ENCODE measurements around the gene IP6K1.
A peak's percentile ranks its signal among the peaks of the same experiment; 100 is the strongest.
"Not testable (repeated sequence)": the region's sequence is repeated elsewhere in the genome, so short reads cannot be mapped to it uniquely, and the experiment has no call there.

The IP6K1 gene

DNA sequence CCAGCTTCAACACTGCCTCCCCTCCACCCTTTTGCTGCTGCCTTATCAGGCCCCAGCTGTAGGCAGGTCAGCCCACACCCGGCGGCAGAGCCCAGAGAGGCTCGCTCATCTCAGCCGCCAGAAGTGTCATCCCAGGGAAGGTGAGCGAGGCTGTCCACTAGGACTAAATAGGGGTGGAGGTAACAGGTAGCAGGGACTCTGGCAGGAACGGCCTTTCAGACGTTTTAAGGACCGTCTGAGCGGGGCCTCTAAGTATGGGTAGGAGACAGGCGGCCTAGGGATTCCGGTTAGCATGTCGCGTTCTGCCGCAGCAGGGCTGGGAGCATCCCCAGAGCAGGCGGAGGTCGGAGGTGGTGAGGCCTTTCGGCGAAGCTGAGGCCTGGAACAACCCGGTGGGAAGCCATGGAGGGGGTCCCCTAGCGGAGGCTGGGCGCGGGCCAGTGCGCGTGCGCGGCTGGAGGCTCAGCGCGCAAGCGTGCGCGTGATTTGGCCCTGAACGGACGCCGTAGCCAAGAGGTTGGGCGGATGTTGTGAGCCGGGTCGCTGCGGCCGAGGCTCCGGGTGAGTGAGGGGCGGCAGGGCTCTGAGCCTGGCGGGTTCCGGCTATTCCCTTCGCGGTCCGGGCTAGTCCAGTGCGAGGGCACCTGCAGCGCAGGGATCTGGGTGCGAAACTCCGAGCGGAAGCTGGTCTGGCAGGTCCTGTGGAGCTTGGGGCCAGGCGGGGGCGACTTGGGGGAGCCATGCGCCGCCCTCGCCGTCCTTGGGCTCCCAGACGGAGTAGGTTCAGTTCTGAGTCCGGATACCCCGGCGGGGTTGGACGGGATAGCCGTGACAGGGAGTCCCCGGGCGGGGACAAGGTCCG lies 97.1 kb downstream of the IP6K1 start, which contains the start of the genes MST1 and RNF123:
Gene MST1, minus strand, starts transcription at position 429 of the 862 bp plus-strand sequence. CDS start 783 bp downstream, outside the sequence.
Gene RNF123, plus strand, starts transcription at position 512 of the 862 bp plus-strand sequence. CDS start 1,609 bp downstream, outside the sequence.
- peak within 1 kb of the TSS; percentile 93 for H3K4me3 ChIP-seq (replicated peaks; ENCODE audit: low read depth, low read length)
- TF ChIP-seq, protein P1, sequence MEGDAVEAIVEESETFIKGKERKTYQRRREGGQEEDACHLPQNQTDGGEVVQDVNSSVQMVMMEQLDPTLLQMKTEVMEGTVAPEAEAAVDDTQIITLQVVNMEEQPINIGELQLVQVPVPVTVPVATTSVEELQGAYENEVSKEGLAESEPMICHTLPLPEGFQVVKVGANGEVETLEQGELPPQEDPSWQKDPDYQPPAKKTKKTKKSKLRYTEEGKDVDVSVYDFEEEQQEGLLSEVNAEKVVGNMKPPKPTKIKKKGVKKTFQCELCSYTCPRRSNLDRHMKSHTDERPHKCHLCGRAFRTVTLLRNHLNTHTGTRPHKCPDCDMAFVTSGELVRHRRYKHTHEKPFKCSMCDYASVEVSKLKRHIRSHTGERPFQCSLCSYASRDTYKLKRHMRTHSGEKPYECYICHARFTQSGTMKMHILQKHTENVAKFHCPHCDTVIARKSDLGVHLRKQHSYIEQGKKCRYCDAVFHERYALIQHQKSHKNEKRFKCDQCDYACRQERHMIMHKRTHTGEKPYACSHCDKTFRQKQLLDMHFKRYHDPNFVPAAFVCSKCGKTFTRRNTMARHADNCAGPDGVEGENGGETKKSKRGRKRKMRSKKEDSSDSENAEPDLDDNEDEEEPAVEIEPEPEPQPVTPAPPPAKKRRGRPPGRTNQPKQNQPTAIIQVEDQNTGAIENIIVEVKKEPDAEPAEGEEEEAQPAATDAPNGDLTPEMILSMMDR (IDR thresholded peaks at IDR 0.05; ENCODE audit: low read length, missing control alignments), result peak; percentile 34
- peak; percentile 92 for DNase-seq (ENCODE audit: low read depth)

DNA sequence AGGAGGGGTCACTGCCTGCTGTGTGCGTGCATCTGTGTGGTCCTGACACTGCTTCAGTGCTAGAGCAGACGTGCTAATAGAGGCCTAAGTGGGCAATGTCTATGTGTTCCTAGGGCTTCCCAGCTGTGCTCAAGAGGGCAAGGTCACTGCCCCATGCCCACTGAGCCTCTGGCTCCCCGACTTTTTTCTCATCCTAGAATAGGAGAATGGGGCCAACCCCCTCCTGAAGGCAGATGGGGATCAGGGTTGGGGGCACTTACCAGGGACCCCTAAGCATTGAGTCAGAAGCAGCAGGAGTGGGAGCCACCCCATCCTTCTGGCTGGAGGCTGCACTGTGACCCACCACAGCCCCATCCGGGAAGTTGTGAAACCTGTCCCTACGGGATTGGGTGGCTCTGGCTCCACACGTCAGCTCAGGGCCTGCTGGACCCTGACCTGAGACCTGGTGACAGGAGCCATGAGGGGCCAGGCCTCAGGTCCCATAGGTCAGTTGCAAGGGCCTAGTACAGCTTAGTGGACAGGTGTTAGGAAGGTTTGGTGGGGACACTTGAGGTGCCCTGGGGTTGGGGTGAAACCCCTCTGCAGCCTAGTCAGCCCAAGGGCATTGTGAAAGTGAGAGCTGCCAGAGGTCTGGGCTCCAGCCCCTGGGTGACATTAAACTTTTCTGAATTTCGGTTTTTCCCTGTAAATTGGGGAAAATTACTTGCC lies 97.8 kb downstream of the IP6K1 start:
- DNase-seq (ENCODE audit: low read depth), result not testable (repeated sequence)
- peak overlapping the region; percentile 93 for H3K4me3 ChIP-seq (replicated peaks; ENCODE audit: low read depth, low read length)

DNA sequence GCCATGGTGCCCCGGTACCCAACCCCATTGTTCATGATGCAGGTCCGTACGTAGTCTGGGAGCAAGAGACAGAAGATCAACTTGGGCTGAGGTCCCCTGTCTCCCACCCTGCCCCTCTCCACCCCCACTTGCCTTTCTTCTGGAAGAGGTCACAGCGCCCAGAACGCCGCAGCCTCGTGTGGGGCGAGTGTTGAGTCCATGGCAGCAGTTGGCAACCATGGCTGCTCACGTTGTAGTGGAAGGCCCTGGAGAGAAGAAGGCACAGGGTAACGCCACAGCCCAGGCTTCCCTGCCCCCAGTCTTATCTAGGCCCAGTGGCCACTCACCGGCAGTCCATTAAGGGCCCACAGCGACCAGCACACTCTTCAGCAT lies 98.9 kb downstream of the IP6K1 start:
- DNase-seq (ENCODE audit: low read depth); H3K4me3 ChIP-seq (replicated peaks; ENCODE audit: low read depth, low read length): not testable (repeated sequence)

DNA sequence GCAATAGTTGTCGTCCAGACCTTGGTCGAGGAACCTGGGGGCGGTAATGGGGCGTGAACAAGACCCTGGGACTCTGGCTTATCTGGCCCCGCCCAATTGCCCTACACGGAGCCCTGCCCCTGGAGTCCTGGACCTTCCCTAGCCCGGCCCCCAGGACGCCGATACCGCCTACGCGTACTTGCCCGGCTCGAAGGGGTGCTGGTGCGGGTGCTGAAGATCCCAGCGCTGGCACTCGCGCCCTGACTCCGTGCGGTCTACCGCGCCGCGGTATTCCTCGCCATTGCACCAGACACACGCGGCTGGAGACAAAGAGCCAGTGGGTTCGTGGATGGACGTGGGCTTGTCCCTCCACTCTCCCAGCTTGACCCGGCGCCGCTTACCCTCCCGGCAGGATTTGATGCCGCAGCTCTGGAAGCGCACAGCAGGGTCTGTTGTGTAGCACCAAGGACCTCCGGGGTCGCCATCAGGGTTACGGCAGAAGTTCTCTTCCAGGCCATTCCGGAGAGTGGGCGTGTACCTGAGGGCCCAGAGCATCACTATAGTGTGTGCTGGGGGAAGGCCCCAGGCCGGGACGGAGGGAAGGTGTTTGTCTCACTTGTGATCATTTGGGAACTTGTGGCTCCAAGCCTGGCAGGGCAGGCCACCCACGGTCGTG lies 99.4 kb downstream of the IP6K1 start:
- peak; percentile 58 for DNase-seq (ENCODE audit: low read depth)
- peak overlapping the region; percentile 40 for H3K4me3 ChIP-seq (replicated peaks; ENCODE audit: low read depth, low read length)

DNA sequence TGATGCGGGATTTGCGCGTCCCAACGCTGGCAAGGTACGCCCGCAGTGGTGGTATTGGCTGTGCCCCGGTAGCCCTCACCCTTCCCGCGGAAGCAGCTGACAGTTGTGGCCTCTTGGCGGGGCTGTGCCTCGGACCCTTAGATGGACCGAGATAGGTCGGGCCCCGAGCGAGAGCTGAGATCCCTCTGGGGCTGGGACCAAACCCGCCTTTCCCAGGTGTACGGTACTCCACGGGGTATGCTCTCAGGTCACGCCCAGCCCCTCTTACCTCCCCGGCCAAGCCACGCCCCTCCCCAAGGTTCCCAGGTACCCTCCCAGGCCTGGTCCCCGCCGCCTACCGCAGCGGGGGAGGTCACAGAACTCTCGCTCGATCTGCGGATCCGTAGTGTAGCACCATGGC lies 100.0 kb downstream of the IP6K1 start:
- not testable (repeated sequence) for DNase-seq (ENCODE audit: low read depth)

DNA sequence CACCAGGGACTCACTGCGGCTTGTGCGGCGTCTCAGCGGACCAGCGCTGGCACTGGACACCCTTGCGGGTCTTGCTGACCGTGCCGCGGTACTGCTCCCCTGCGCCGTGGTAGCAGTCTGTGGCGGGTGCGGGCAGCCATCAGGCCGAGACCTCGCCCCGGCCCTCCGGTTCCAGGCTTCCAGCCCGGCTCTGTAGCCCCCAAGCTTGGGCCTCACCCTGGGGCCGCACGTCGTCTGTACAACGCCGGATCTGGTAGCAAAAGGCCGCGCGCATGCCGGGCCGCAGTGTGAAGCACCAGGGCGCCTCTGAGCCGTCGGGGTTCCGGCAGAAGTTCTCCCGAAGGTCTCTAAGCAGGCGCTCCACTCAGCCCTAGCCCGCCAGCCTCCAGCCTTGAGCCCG lies 100.5 kb downstream of the IP6K1 start:
- DNase-seq (ENCODE audit: low read depth); H3K4me3 ChIP-seq (replicated peaks; ENCODE audit: low read depth, low read length): not testable (repeated sequence)

More for the DNA sequence above, 100.0 kb downstream of the IP6K1 start:
- peak overlapping the region; percentile 40 for H3K4me3 ChIP-seq (replicated peaks; ENCODE audit: low read depth, low read length)

DNA sequence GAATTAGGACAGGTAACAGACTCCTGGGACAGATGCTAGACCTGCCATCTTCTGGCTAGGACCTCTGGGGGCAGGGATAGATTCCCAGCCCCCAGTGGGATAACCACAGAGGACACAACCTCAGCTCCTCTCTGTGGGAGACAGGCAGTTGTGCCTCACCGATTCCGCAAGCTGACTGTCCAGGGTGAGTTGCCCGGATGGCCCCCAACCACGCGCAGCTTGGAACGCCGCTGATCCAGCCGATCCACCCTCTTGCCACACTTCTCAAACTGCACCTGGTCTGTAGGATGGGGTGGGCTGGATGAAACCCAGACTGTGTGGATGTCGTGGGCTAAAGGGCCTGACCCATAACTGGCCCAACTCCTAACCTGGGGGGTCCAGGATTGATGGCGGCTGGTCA lies 101.2 kb downstream of the IP6K1 start:
- not testable (repeated sequence) for H3K4me3 ChIP-seq (replicated peaks; ENCODE audit: low read depth, low read length)

DNA sequence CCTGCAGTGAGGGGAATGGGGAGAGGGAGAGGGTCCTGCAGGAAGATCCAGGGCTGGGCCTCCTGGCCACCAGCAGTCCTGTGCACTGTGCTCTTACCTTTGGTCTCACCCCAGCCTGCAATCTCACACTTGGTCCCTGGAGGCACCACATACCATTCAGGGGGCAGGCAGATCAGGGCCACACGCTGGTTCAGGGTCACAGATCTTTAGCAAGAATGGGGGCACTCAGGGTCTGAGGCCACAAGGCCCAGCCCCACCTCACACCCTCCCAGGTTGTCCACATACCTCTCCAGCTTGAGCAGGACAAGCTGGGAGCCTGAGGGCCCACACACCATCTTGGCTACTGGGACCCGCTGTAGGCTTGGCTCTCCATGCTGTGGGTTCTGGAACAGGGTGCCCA lies 101.9 kb downstream of the IP6K1 start:
- not testable (repeated sequence) for DNase-seq (ENCODE audit: low read depth); H3K4me3 ChIP-seq (replicated peaks; ENCODE audit: low read depth, low read length)

More for the DNA sequence above, 101.2 kb downstream of the IP6K1 start:
- not testable (repeated sequence) for DNase-seq (ENCODE audit: low read depth)

DNA sequence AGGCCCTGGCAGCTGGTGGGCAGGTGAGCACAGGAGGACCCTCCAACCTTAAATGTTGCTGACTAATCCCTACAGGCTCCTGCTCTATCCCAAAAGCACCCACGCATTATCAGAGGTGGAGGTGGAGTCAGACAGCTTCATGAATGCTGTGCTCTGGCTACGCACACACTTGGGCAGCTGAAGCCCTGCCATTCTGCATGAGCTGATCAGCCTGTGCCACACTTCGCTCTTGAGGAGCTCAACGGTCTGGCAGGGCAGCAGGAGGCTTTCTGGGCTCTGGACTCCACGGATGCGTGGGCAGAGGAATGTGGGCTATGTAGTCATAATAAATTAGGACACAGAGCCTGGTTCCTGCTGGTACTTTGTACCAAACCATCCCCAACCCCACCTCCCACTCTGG lies 103.2 kb downstream of the IP6K1 start:
- TF ChIP-seq, protein P1 (IDR thresholded peaks at IDR 0.05; ENCODE audit: low read length, missing control alignments), result no peak
- no peak overlapping the region for H3K4me3 ChIP-seq (replicated peaks; ENCODE audit: low read depth, low read length)
- DNase-seq (ENCODE audit: low read depth), result no peak

DNA sequence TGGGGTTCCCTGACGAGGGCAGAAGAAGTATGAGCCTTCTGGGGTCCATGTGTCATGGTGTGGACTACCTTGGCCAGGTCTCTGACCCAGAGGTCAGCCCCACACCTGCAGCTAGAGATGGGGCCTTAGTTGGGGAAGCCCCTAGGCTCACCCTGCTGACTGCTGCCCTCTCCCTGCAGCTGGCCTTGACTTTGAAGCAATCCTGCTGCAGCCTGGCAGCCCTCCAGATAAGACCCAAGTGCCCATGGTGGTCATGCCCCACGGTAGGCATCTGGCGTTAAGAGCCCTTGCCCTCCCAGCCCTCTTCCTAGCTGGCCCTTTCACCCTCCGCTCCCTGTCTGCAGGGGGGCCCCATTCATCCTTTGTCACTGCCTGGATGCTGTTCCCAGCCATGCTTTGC lies 104.8 kb downstream of the IP6K1 start:
- TF ChIP-seq, protein P1 (IDR thresholded peaks at IDR 0.05; ENCODE audit: low read length, missing control alignments), result no peak
- no peak for DNase-seq (ENCODE audit: low read depth)
- H3K4me3 ChIP-seq (replicated peaks; ENCODE audit: low read depth, low read length), result no peak overlapping the region
